HG03460 (cell line): ENCODE measurements around the gene SAYSD1.

ENCODE experiments used
- ATAC-seq: cut with Tn5 transposase; IDR thresholded peaks from one replicate; pipeline ENCODE4 v1.9.1; 2021; ENCODE audit not compliant: unreplicated experiment

SAYSD1 gene

DNA sequence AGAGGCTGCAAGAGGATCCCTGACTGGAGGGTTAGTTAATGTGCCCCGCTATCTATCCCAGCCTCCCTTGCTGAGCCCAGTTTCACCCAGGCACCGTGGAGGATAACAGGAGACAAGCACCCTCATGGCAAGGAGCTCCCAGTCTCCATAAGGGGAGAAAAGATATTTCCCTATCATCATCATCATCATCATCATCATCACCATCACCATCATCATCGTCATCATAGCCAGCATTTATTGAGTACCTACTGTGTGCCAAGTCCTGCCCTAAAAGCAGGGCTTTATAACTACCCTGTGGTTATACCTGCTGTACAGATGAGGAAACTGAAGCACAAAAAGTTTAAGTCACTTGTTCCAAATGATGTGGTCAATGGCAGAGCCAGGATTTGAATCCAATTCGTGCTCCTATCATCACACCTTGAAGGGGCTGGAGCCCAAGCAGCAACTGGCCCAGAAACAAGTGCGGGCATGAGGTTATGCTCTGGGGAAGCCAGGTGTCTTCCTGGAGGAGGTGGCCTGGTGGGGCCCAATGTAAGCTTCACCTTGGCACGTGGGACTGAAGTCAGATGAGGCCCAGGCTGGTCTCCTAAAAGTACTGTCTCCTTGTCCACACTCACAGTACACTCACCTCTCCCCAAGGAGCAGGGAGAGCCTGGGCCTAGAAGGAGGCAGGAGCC is 56.4 kb downstream of the SAYSD1 start:
- no peak for ATAC-seq

GRCh38 chr6:39057251-39058155 is 57.5 kb downstream of the SAYSD1 start:
- no peak for ATAC-seq

- no peak for ATAC-seq
Observed at GRCh38 chr6:39056681-39057080, 58.3 kb downstream of the SAYSD1 start.

- ATAC-seq, result no peak
Observed at GRCh38 chr6:39056191-39056590, 58.8 kb downstream of the SAYSD1 start.

DNA sequence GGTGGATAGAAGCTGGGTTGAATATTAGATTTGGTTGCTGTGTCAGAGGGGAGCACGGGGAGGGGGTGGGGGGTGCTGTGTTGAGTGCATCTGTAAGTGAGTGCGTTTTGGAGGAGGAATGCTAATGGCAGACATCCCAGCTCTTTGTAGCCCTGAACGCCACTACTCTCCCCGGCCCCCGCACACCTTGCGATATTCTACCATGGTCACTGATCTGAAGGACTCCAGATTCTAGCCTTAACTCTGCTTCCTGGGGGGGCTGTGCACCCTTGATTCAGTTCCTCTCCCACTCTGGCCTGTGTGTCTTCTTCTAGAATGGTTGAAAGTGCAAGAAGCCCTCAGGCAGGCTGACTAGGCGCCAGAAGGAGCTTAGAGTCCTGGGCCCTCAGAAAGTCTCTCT is 59.3 kb downstream of the SAYSD1 start:
- ATAC-seq, result no peak

GRCh38 chr6:39054577-39055142 is 60.3 kb downstream of the SAYSD1 start:
- no peak for ATAC-seq
